ENCODE measurements around the gene DPY30.
"Not testable (repeated sequence)": the region's sequence is repeated elsewhere in the genome, so short reads cannot be mapped to it uniquely, and the experiment has no call there.

DPY30 gene

GRCh38 chr2:32061973-32062861 lies 22.6 kb upstream of the DPY30 start:
- in situ Hi-C loops (cut with HindIII; ENCODE audit: low sequenced_read_pairs), result no loop called here
- DNase-seq (ENCODE audit: low read depth), result peak; percentile 16
- peak overlapping the region; percentile 71 for H3K4me3 ChIP-seq (ENCODE audit: low read depth, low read length)
- TF ChIP-seq CTCF (IDR thresholded peaks at IDR 0.05; ENCODE audit: low read depth, low read length, missing control alignments), result no peak

- no peak for TF ChIP-seq CTCF (IDR thresholded peaks at IDR 0.05; ENCODE audit: low read depth, low read length, missing control alignments)
- H3K4me3 ChIP-seq (ENCODE audit: low read depth, low read length), result no peak overlapping the region
- DNase-seq (ENCODE audit: low read depth), result no peak
- in situ Hi-C loops (cut with HindIII; ENCODE audit: low sequenced_read_pairs), result no loop called here
These were observed 21.8 kb upstream of the DPY30 start for GRCh38 chr2:32061430-32061829.

GRCh38 chr2:32060266-32060665 lies 20.7 kb upstream of the DPY30 start:
- in situ Hi-C loops (cut with HindIII; ENCODE audit: low sequenced_read_pairs), result no loop called here
- DNase-seq (ENCODE audit: low read depth), result no peak
- H3K4me3 ChIP-seq (ENCODE audit: low read depth, low read length), result no peak overlapping the region
- TF ChIP-seq CTCF (IDR thresholded peaks at IDR 0.05; ENCODE audit: low read depth, low read length, missing control alignments), result no peak

GRCh38 chr2:32058130-32058529 lies 18.5 kb upstream of the DPY30 start:
- H3K4me3 ChIP-seq (ENCODE audit: low read depth, low read length), result no peak overlapping the region
- no peak for TF ChIP-seq CTCF (IDR thresholded peaks at IDR 0.05; ENCODE audit: low read depth, low read length, missing control alignments)
- DNase-seq (ENCODE audit: low read depth), result no peak
- in situ Hi-C loops (cut with HindIII; ENCODE audit: low sequenced_read_pairs), result no loop called here

- in situ Hi-C loops (cut with HindIII; ENCODE audit: low sequenced_read_pairs); H3K4me3 ChIP-seq (ENCODE audit: low read depth, low read length); DNase-seq (ENCODE audit: low read depth): not testable (repeated sequence)
These were observed 15.0 kb upstream of the DPY30 start for GRCh38 chr2:32054583-32054982.

- in situ Hi-C loops (cut with HindIII; ENCODE audit: low sequenced_read_pairs), result no loop called here
These were observed 12.3 kb upstream of the DPY30 start for GRCh38 chr2:32051836-32052439.

More at GRCh38 chr2:32051836-32052439, 12.3 kb upstream of the DPY30 start:
- DNase-seq (ENCODE audit: low read depth), result no peak
- no peak overlapping the region for H3K4me3 ChIP-seq (ENCODE audit: low read depth, low read length)
- no peak for TF ChIP-seq CTCF (IDR thresholded peaks at IDR 0.05; ENCODE audit: low read depth, low read length, missing control alignments)

All from astrocyte of the cerebellum (primary cell).